HEK293 (cell line): Measurements from ENCODE around the gene NHERF2.

Experiments
- GLI2 ChIP-seq: fragments of 450-650 bp; formaldehyde crosslinking; IDR thresholded peaks from 2 replicates; pipeline ENCODE4; 2017; ENCODE audit warnings: missing biosample characterization, missing genetic modification characterization, low read depth, borderline replicate concordance
- REST ChIP-seq: fragments of 450-650 bp; formaldehyde crosslinking; IDR thresholded peaks from 2 replicates; pipeline ENCODE4 v1.5.1; 2016; ENCODE audit warnings: missing biosample characterization, missing genetic modification characterization
- TCF7L2 ChIP-seq: IDR thresholded peaks from 2 replicates; pipeline ENCODE4 v1.6.1; 2011; ENCODE audit warnings: low read depth, mild to moderate bottlenecking, inconsistent platforms, low read length, moderate library complexity, borderline replicate concordance
- ZNF114 ChIP-seq: fragments of 450-650 bp; formaldehyde crosslinking; IDR thresholded peaks from 2 replicates; pipeline ENCODE4 v1.5.0; 2017; ENCODE audit warnings: missing biosample characterization, missing genetic modification characterization
- ZNF19 ChIP-seq: fragments of 450-650 bp; formaldehyde crosslinking; IDR thresholded peaks from 2 replicates; pipeline ENCODE4; 2016; ENCODE audit warnings: missing biosample characterization, missing genetic modification characterization, low read depth
- ZNF362 ChIP-seq: fragments of 450-650 bp; formaldehyde crosslinking; IDR thresholded peaks from 2 replicates; pipeline ENCODE4 v1.5.1; 2016; ENCODE audit warnings: missing biosample characterization, missing genetic modification characterization
- ZNF513 ChIP-seq: fragments of 450-650 bp; IDR thresholded peaks from 2 replicates; pipeline ENCODE4 v1.5.1; 2018; ENCODE audit warnings: missing biosample characterization, missing genetic modification characterization
- ZNF701 ChIP-seq: fragments of 450-650 bp; formaldehyde crosslinking; IDR thresholded peaks from 2 replicates; pipeline ENCODE4 v1.5.1; 2016; ENCODE audit warnings: missing biosample characterization, missing genetic modification characterization
- ZNF76 ChIP-seq: fragments of 450-650 bp; formaldehyde crosslinking; IDR thresholded peaks from 2 replicates; pipeline ENCODE4; 2016; ENCODE audit warnings: low read depth, missing biosample characterization, missing genetic modification characterization, borderline replicate concordance
- TF ChIP-seq, protein P1 (sequence below): fragments of 450-650 bp; formaldehyde crosslinking; IDR thresholded peaks from 2 replicates; pipeline ENCODE4 v1.5.1; 2016; ENCODE audit warnings: missing biosample characterization, missing genetic modification characterization
- TF ChIP-seq, protein P2 (sequence below): fragments of 450-650 bp; formaldehyde crosslinking; IDR thresholded peaks from 2 replicates; pipeline ENCODE4 v1.5.1; 2017; ENCODE audit warnings: missing biosample characterization, missing genetic modification characterization

DNA sequence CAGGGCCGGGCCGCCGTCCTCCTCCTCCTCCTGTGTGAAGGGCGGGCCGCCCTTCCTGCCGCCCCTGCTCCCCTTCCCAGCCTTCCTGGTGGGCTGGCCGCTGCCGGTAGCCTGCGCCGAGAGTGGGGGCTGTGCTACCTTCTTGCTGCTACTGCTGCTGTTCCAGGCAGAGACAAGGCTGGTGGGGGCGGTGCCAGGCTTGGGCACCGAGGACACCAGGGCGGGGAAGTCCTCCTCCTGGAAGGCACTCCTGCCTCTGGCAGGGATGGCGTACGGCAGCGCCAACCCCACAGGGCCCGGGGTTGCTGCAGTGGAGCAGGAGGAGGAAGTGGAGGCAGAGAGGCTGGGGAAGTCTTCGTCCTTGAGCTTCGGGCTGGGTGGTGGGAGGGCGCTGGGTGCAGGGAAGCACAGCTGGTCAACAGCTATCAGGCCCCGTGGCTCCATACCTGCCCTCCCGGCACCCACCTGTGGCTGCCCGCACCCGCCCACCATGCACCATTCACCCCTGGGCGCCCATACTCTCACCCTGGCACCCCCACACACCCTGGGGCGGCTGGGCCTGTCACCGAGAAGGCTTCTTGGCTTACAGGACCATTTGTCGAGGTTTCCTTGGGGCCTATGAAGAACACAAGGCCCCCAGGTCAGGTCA lies 26.7 kb upstream of the NHERF2 start:
- TF ChIP-seq REST: no peak
- TF ChIP-seq ZNF76: no peak
- no peak for TF ChIP-seq ZNF513
- no peak for TF ChIP-seq TCF7L2
- TF ChIP-seq GLI2 (tag by site-specific recombination): no peak
- TF ChIP-seq, protein P1, sequence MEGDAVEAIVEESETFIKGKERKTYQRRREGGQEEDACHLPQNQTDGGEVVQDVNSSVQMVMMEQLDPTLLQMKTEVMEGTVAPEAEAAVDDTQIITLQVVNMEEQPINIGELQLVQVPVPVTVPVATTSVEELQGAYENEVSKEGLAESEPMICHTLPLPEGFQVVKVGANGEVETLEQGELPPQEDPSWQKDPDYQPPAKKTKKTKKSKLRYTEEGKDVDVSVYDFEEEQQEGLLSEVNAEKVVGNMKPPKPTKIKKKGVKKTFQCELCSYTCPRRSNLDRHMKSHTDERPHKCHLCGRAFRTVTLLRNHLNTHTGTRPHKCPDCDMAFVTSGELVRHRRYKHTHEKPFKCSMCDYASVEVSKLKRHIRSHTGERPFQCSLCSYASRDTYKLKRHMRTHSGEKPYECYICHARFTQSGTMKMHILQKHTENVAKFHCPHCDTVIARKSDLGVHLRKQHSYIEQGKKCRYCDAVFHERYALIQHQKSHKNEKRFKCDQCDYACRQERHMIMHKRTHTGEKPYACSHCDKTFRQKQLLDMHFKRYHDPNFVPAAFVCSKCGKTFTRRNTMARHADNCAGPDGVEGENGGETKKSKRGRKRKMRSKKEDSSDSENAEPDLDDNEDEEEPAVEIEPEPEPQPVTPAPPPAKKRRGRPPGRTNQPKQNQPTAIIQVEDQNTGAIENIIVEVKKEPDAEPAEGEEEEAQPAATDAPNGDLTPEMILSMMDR: no peak
- no peak for TF ChIP-seq ZNF114 (tag by site-specific recombination)
- TF ChIP-seq ZNF362 (tag by site-specific recombination): no peak
- TF ChIP-seq, protein P2, sequence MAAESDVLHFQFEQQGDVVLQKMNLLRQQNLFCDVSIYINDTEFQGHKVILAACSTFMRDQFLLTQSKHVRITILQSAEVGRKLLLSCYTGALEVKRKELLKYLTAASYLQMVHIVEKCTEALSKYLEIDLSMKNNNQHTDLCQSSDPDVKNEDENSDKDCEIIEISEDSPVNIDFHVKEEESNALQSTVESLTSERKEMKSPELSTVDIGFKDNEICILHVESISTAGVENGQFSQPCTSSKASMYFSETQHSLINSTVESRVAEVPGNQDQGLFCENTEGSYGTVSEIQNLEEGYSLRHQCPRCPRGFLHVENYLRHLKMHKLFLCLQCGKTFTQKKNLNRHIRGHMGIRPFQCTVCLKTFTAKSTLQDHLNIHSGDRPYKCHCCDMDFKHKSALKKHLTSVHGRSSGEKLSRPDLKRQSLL (tag by site-specific recombination): no peak
- TF ChIP-seq ZNF701 (tag by site-specific recombination): no peak
- no peak for TF ChIP-seq ZNF19 (tag by site-specific recombination)
